Mammary epithelial cell (primary cell): ENCODE measurements around the gene U2AF1L4.

Experiments used
- EZH2 ChIP-seq: IDR thresholded peaks from 2 replicates; pipeline ENCODE4 v1.6.1; 2012; ENCODE audit warnings: low read length, inconsistent platforms, borderline replicate concordance
- TF ChIP-seq, protein P1 (sequence below), 2 donors: IDR thresholded peaks in 1 of 2; conservative IDR thresholded peaks in 1 of 2; 2 replicates each; pipeline ENCODE4 v1.5.1; 2011 to 2012; ENCODE audit warnings: inconsistent platforms in 2 of 2, low read length in 2 of 2, mild to moderate bottlenecking in 2 of 2, control low read depth in 1 of 2, low read depth in 1 of 2; ENCODE audit not compliant: insufficient read depth in 1 of 2; ENCODE audit errors: extremely low read depth in 1 of 2

DNA sequence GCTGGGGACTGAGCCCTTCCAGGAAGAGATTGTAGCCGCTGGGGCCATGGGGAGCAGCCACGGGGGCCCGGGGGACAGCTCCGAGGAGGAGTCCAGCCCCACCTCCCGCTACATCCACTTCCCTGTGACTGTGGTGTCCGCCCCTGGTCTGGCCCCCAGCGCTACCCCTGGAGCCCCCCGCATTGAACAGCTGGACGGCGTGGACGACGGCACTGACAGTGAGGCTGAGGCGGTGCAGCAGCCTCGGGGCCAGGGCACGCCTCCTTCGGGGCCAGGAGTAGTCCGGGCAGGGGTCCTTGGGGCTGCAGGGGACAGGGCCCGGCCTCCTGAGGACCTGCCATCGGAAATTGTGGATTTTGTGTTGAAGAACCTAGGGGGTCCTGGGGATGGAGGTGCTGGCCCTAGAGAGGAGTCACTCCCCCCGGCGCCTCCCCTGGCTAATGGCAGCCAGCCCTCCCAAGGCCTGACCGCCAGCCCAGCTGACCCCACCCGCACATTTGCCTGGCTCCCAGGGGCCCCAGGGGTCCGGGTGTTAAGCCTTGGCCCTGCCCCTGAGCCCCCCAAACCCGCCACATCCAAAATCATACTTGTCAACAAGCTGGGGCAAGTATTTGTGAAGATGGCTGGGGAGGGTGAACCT is 12.6 kb downstream of the U2AF1L4 start:
- TF ChIP-seq, protein P1, sequence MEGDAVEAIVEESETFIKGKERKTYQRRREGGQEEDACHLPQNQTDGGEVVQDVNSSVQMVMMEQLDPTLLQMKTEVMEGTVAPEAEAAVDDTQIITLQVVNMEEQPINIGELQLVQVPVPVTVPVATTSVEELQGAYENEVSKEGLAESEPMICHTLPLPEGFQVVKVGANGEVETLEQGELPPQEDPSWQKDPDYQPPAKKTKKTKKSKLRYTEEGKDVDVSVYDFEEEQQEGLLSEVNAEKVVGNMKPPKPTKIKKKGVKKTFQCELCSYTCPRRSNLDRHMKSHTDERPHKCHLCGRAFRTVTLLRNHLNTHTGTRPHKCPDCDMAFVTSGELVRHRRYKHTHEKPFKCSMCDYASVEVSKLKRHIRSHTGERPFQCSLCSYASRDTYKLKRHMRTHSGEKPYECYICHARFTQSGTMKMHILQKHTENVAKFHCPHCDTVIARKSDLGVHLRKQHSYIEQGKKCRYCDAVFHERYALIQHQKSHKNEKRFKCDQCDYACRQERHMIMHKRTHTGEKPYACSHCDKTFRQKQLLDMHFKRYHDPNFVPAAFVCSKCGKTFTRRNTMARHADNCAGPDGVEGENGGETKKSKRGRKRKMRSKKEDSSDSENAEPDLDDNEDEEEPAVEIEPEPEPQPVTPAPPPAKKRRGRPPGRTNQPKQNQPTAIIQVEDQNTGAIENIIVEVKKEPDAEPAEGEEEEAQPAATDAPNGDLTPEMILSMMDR (conservative IDR thresholded peaks at IDR 0.05 in 1 of 2, IDR thresholded peaks at IDR 0.05 in 1 of 2; ENCODE audit: extremely low read depth in 1 of 2, insufficient read depth in 1 of 2, low read depth in 1 of 2, low read length in 2 of 2), result no peak
- no peak for TF ChIP-seq EZH2
